Measurements from ENCODE around the gene CPM. TPM values are rescaled to one million over a fixed set of nuclear protein-coding genes. Genes with fewer than 3 reads are reported as not detected.

Gene CPM
- total and polyA plus RNA-seq, 4 donors = 14.2 to 65.0 (median 24.0) TPM

GRCh38 chr12:68882251-68882964, 50.6 kb downstream of the CPM start:
- no peak for TF ChIP-seq ATF3 (IDR thresholded peaks at IDR 0.05)
- no peak for TF ChIP-seq NR2F2 (IDR thresholded peaks at IDR 0.05)
- TF ChIP-seq SP1 (IDR thresholded peaks at IDR 0.05) = no peak
- TF ChIP-seq, protein P1, sequence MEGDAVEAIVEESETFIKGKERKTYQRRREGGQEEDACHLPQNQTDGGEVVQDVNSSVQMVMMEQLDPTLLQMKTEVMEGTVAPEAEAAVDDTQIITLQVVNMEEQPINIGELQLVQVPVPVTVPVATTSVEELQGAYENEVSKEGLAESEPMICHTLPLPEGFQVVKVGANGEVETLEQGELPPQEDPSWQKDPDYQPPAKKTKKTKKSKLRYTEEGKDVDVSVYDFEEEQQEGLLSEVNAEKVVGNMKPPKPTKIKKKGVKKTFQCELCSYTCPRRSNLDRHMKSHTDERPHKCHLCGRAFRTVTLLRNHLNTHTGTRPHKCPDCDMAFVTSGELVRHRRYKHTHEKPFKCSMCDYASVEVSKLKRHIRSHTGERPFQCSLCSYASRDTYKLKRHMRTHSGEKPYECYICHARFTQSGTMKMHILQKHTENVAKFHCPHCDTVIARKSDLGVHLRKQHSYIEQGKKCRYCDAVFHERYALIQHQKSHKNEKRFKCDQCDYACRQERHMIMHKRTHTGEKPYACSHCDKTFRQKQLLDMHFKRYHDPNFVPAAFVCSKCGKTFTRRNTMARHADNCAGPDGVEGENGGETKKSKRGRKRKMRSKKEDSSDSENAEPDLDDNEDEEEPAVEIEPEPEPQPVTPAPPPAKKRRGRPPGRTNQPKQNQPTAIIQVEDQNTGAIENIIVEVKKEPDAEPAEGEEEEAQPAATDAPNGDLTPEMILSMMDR (IDR thresholded peaks at IDR 0.05; ENCODE audit: low read depth, low read length, missing input control) = no peak
- no peak for TF ChIP-seq TAF1 (conservative IDR thresholded peaks at IDR 0.05)
- no peak for TF ChIP-seq GABPA (IDR thresholded peaks at IDR 0.05 in 1 of 2, conservative IDR thresholded peaks at IDR 0.05 in 1 of 2)
- TF ChIP-seq, protein P2, sequence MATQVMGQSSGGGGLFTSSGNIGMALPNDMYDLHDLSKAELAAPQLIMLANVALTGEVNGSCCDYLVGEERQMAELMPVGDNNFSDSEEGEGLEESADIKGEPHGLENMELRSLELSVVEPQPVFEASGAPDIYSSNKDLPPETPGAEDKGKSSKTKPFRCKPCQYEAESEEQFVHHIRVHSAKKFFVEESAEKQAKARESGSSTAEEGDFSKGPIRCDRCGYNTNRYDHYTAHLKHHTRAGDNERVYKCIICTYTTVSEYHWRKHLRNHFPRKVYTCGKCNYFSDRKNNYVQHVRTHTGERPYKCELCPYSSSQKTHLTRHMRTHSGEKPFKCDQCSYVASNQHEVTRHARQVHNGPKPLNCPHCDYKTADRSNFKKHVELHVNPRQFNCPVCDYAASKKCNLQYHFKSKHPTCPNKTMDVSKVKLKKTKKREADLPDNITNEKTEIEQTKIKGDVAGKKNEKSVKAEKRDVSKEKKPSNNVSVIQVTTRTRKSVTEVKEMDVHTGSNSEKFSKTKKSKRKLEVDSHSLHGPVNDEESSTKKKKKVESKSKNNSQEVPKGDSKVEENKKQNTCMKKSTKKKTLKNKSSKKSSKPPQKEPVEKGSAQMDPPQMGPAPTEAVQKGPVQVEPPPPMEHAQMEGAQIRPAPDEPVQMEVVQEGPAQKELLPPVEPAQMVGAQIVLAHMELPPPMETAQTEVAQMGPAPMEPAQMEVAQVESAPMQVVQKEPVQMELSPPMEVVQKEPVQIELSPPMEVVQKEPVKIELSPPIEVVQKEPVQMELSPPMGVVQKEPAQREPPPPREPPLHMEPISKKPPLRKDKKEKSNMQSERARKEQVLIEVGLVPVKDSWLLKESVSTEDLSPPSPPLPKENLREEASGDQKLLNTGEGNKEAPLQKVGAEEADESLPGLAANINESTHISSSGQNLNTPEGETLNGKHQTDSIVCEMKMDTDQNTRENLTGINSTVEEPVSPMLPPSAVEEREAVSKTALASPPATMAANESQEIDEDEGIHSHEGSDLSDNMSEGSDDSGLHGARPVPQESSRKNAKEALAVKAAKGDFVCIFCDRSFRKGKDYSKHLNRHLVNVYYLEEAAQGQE (IDR thresholded peaks at IDR 0.05) = no peak
- no peak for TF ChIP-seq ZBTB33 (IDR thresholded peaks at IDR 0.05)
- no peak for TF ChIP-seq JUND (IDR thresholded peaks at IDR 0.05)
- no peak for TF ChIP-seq EGR1 (IDR thresholded peaks at IDR 0.05; ENCODE audit: low read depth in 2 of 2)
- no peak for TF ChIP-seq RXRA (IDR thresholded peaks at IDR 0.05)
- no peak for TF ChIP-seq HNF4A (conservative IDR thresholded peaks at IDR 0.05)
- no peak for TF ChIP-seq FOXA2 (IDR thresholded peaks at IDR 0.05)
- TF ChIP-seq HNF4G (IDR thresholded peaks at IDR 0.05) = no peak
- no peak for TF ChIP-seq MAX (IDR thresholded peaks at IDR 0.05)
- no peak for TF ChIP-seq FOXA1 (IDR thresholded peaks at IDR 0.05)
- TF ChIP-seq RAD21 (IDR thresholded peaks at IDR 0.05) = no peak
- TF ChIP-seq YY1 (IDR thresholded peaks at IDR 0.05) = no peak
- Histone ChIP-seq H3K9me3 (ENCODE audit: control insufficient read depth in 4 of 4, low read length in 3 of 4) (no peaks in the 10 kb centered on the region), H3K36me3 (ENCODE audit: control insufficient read depth in 4 of 4, insufficient read depth in 3 of 4, low read depth in 1 of 4, low read length in 3 of 4) (peaks cover 3 to 17% (median 4%) of the 10 kb centered on the region in 4 donors), H3K4me3 (ENCODE audit: low read depth in 1 of 3, low read length in 3 of 3) (no peak overlapping the region), H3K27ac (ENCODE audit: low read depth in 1 of 2, low read length in 2 of 2) (no peak overlapping the region), H3K9ac (ENCODE audit: low read depth in 1 of 2, low read length in 2 of 2) (no peak overlapping the region), H3K27me3 (ENCODE audit: control insufficient read depth in 4 of 4, insufficient read depth in 4 of 4, low read length in 3 of 4) (no peaks in the 10 kb centered on the region), H3K4me1 (ENCODE audit: control insufficient read depth in 4 of 4, insufficient read depth in 4 of 4, low read length in 3 of 4) (peaks cover 0 to 3% (median 2%) of the 10 kb centered on the region in 4 donors)
- no peak for DNase-seq (ENCODE audit: low spot score)
- WGBS = 98% methylated on average over 4 of the region's 4 CpGs
